ENCODE results near the gene BEND2. TPM values are rescaled to one million over a fixed set of nuclear protein-coding genes. Genes with fewer than 3 reads are reported as not detected.

BEND2 gene
- total and polyA plus RNA-seq, 9 of the 15 experiments (the other 6 are each of a cell fraction or from before 2014, with no cell fraction given), result 0.01 to 0.18 (median 0.06) TPM; not detected in 3

DNA sequence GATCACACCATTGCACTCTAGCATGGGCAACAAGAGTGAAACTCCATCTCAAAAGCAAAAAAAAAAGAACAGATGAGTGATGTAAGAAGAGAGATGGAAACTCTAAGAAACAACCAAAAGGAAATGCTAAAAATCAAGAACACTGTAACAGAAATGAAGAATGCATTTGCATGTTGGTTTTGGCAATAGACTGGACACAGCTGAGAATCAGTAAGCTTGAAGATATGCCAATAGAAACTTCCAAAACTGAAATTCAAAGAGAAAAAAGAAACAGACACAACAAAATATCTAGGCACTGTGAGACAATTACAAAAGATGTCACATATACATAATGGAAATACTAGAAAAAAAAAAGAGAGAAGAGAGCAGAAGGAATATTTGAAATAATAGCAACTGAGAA is 93.7 kb downstream of the BEND2 start:
- in situ Hi-C loops (cut with MboI), result no loop called here
- no peak for DNase-seq (ENCODE audit: extremely low read depth in 1 of 4, low spot score in 3 of 4)
- Histone ChIP-seq H4K20me1 (replicated peaks; ENCODE audit: control insufficient read depth, insufficient read depth, low read length) (no peaks in the 10 kb centered on the region), H3K27ac (ENCODE audit: extremely low read depth, low read depth, low read length) (no peak overlapping the region), H3K4me3 (no peak overlapping the region), H3K9ac (ENCODE audit: insufficient read depth in 1 of 2, low read depth in 2 of 2, low read length in 2 of 2) (no peak overlapping the region), H3K27me3 (ENCODE audit: control insufficient read depth in 2 of 2, insufficient read depth in 2 of 2, low read length in 2 of 2) (peaks cover 0 to 10% of the 10 kb centered on the region in 2 experiments; a peak in 1 of 5 replicates), H3K4me2 (ENCODE audit: insufficient read depth, low read length) (no peak overlapping the region), H3K36me3 (ENCODE audit: control insufficient read depth, insufficient read depth, low read length) (no peaks in the 10 kb centered on the region), H2AFZ (ENCODE audit: low read depth, low read length) (no peak overlapping the region), H3K9me3 (replicated peaks; ENCODE audit: control insufficient read depth, insufficient read depth, low read depth, low read length) (no peaks in the 10 kb centered on the region), H3K4me1 (replicated peaks in 1 of 2; ENCODE audit: control insufficient read depth in 2 of 2, insufficient read depth in 2 of 2, low read length in 2 of 2) (no peaks in the 10 kb centered on the region), H3K9me1 (ENCODE audit: control insufficient read depth, insufficient read depth, low read length) (no peaks in the 10 kb centered on the region), H3K79me2 (ENCODE audit: control insufficient read depth, insufficient read depth, low read length) (no peaks in the 10 kb centered on the region)
- no peak for ATAC-seq
- CTCF ChIA-PET (ENCODE audit: low intra/inter-chr PET ratio), result no interaction called here
- no TSS peak for BruUV-seq (replicated peaks)
- POLR2A ChIA-PET, result no interaction called here
- intact Hi-C loops (cut with micrococcal nuclease), result no loop called here
- no peak for FAIRE-seq
- no peak for TF ChIP-seq HDGF (IDR thresholded peaks at IDR 0.05)
- TF ChIP-seq, protein P1, sequence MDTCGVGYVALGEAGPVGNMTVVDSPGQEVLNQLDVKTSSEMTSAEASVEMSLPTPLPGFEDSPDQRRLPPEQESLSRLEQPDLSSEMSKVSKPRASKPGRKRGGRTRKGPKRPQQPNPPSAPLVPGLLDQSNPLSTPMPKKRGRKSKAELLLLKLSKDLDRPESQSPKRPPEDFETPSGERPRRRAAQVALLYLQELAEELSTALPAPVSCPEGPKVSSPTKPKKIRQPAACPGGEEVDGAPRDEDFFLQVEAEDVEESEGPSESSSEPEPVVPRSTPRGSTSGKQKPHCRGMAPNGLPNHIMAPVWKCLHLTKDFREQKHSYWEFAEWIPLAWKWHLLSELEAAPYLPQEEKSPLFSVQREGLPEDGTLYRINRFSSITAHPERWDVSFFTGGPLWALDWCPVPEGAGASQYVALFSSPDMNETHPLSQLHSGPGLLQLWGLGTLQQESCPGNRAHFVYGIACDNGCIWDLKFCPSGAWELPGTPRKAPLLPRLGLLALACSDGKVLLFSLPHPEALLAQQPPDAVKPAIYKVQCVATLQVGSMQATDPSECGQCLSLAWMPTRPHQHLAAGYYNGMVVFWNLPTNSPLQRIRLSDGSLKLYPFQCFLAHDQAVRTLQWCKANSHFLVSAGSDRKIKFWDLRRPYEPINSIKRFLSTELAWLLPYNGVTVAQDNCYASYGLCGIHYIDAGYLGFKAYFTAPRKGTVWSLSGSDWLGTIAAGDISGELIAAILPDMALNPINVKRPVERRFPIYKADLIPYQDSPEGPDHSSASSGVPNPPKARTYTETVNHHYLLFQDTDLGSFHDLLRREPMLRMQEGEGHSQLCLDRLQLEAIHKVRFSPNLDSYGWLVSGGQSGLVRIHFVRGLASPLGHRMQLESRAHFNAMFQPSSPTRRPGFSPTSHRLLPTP (IDR thresholded peaks at IDR 0.05; ENCODE audit: borderline replicate concordance, extremely low read depth, insufficient read length), result no peak
- TF ChIP-seq PML (IDR thresholded peaks at IDR 0.05; ENCODE audit: low read length), result no peak
- TF ChIP-seq, protein P2, sequence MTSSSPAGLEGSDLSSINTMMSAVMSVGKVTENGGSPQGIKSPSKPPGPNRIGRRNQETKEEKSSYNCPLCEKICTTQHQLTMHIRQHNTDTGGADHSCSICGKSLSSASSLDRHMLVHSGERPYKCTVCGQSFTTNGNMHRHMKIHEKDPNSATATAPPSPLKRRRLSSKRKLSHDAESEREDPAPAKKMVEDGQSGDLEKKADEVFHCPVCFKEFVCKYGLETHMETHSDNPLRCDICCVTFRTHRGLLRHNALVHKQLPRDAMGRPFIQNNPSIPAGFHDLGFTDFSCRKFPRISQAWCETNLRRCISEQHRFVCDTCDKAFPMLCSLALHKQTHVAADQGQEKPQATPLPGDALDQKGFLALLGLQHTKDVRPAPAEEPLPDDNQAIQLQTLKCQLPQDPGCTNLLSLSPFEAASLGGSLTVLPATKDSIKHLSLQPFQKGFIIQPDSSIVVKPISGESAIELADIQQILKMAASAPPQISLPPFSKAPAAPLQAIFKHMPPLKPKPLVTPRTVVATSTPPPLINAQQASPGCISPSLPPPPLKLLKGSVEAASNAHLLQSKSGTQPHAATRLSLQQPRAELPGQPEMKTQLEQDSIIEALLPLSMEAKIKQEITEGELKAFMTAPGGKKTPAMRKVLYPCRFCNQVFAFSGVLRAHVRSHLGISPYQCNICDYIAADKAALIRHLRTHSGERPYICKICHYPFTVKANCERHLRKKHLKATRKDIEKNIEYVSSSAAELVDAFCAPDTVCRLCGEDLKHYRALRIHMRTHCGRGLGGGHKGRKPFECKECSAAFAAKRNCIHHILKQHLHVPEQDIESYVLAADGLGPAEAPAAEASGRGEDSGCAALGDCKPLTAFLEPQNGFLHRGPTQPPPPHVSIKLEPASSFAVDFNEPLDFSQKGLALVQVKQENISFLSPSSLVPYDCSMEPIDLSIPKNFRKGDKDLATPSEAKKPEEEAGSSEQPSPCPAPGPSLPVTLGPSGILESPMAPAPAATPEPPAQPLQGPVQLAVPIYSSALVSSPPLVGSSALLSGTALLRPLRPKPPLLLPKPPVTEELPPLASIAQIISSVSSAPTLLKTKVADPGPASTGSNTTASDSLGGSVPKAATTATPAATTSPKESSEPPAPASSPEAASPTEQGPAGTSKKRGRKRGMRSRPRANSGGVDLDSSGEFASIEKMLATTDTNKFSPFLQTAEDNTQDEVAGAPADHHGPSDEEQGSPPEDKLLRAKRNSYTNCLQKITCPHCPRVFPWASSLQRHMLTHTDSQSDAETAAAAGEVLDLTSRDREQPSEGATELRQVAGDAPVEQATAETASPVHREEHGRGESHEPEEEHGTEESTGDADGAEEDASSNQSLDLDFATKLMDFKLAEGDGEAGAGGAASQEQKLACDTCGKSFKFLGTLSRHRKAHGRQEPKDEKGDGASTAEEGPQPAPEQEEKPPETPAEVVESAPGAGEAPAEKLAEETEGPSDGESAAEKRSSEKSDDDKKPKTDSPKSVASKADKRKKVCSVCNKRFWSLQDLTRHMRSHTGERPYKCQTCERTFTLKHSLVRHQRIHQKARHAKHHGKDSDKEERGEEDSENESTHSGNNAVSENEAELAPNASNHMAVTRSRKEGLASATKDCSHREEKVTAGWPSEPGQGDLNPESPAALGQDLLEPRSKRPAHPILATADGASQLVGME (CRISPR knock-in tag; IDR thresholded peaks at IDR 0.05), result no peak
- no peak for TF ChIP-seq BACH1 (tag; IDR thresholded peaks at IDR 0.05)
- no peak for TF ChIP-seq ESRRB (CRISPR knock-in tag; IDR thresholded peaks at IDR 0.05; ENCODE audit: borderline replicate concordance)
- TF ChIP-seq ARHGAP35 (IDR thresholded peaks at IDR 0.05; ENCODE audit: partially characterized antibody), result no peak
- no peak for TF ChIP-seq ZSCAN32 (CRISPR knock-in tag; IDR thresholded peaks at IDR 0.05)
- no peak for TF ChIP-seq KDM5B (IDR thresholded peaks at IDR 0.05; ENCODE audit: insufficient replicate concordance, low read depth, low read length)
- TF ChIP-seq ZNF232 (CRISPR knock-in tag; IDR thresholded peaks at IDR 0.05), result no peak
- TF ChIP-seq DMBX1 (CRISPR knock-in tag; IDR thresholded peaks at IDR 0.05; ENCODE audit: borderline replicate concordance), result no peak
- no peak for TF ChIP-seq ZNF551 (CRISPR knock-in tag; IDR thresholded peaks at IDR 0.05)
- TF ChIP-seq, protein P3, sequence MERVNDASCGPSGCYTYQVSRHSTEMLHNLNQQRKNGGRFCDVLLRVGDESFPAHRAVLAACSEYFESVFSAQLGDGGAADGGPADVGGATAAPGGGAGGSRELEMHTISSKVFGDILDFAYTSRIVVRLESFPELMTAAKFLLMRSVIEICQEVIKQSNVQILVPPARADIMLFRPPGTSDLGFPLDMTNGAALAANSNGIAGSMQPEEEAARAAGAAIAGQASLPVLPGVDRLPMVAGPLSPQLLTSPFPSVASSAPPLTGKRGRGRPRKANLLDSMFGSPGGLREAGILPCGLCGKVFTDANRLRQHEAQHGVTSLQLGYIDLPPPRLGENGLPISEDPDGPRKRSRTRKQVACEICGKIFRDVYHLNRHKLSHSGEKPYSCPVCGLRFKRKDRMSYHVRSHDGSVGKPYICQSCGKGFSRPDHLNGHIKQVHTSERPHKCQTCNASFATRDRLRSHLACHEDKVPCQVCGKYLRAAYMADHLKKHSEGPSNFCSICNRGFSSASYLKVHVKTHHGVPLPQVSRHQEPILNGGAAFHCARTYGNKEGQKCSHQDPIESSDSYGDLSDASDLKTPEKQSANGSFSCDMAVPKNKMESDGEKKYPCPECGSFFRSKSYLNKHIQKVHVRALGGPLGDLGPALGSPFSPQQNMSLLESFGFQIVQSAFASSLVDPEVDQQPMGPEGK (CRISPR knock-in tag; IDR thresholded peaks at IDR 0.05; ENCODE audit: borderline replicate concordance), result no peak
